ENCODE measurements around the gene BRWD1. TPM values are rescaled to one million over a fixed set of nuclear protein-coding genes. Genes with fewer than 3 reads are reported as not detected.

Gene BRWD1
- total and polyA plus RNA-seq, 2 of the 8 experiments (the other 6 are each of a cell fraction or from before 2014, with no cell fraction given): 9.3 to 45.2 TPM

GRCh38 chr21:39317134-39318090, 4.0 kb upstream of the BRWD1 start:
- no peak for FAIRE-seq
- no peak for TF ChIP-seq HDAC6 (IDR thresholded peaks at IDR 0.05; ENCODE audit: low read depth, low read length)
- no peak for TF ChIP-seq CHD2 (IDR thresholded peaks at IDR 0.05; ENCODE audit: low read length)
- no peak for TF ChIP-seq SRF (IDR thresholded peaks at IDR 0.05; ENCODE audit: low read depth, low read length)
- TF ChIP-seq TAF7 (optimal IDR thresholded peaks at IDR 0.05; ENCODE audit: borderline replicate concordance, low read depth, low read length): no peak
- no peak for TF ChIP-seq EP300 (IDR thresholded peaks at IDR 0.05; ENCODE audit: borderline replicate concordance in 1 of 2, low read depth in 2 of 2, low read length in 2 of 2)
- TF ChIP-seq HDAC2 (IDR thresholded peaks at IDR 0.05; ENCODE audit: borderline replicate concordance in 1 of 2, low read depth in 2 of 2, low read length in 2 of 2): no peak
- no peak for TF ChIP-seq NANOG (IDR thresholded peaks at IDR 0.05; ENCODE audit: insufficient read depth, low read depth, low read length, poor library complexity, severe bottlenecking)
- TF ChIP-seq SUZ12 (IDR thresholded peaks at IDR 0.05; ENCODE audit: low read length): no peak
- no peak for TF ChIP-seq CREB1 (IDR thresholded peaks at IDR 0.05)

More at GRCh38 chr21:39317134-39318090, 4.0 kb upstream of the BRWD1 start:
- Histone ChIP-seq H3K27me3 (replicated peaks in 1 of 4; ENCODE audit: control insufficient read depth in 3 of 4, extremely low read depth in 1 of 4, insufficient read depth in 3 of 4, low read length in 3 of 4) (no peaks in the 10 kb centered on the region), H3K79me2 (ENCODE audit: control insufficient read depth in 1 of 2, insufficient read depth in 2 of 2, low read length in 2 of 2) (no peaks in the 10 kb centered on the region), H4K91ac (replicated peaks; ENCODE audit: insufficient read length, low read length) (no peak overlapping the region), H2BK15ac (ENCODE audit: low read length) (no peak overlapping the region), H2BK5ac (ENCODE audit: low read depth, low read length) (no peak overlapping the region), H2AK5ac (ENCODE audit: low read depth, low read length) (no peak overlapping the region), H3K4me1 (replicated peaks in 1 of 4; ENCODE audit: control insufficient read depth in 3 of 4, insufficient read depth in 4 of 4, low read length in 3 of 4) (peaks cover 4 to 5% (median 4%) of the 10 kb centered on the region in 4 experiments; a peak in 5 of 7 replicates), H3K23ac (ENCODE audit: insufficient read length) (no peak overlapping the region), H4K8ac (ENCODE audit: extremely low read depth, insufficient read depth, low read length) (no peak overlapping the region), H3K9me3 (ENCODE audit: insufficient read depth in 2 of 2, low read depth in 1 of 2, low read length in 1 of 2) (no peaks in the 10 kb centered on the region), H3K27ac (ENCODE audit: low read depth, low read length) (no peak overlapping the region), H2AFZ (ENCODE audit: low read length) (no peak overlapping the region), H3K14ac (ENCODE audit: insufficient read length) (no peak overlapping the region), H3K4me3 (ENCODE audit: extremely low read depth in 1 of 4, insufficient read depth in 2 of 4, low read depth in 3 of 4, low read length in 4 of 4) (no peak overlapping the region), H3K36me3 (ENCODE audit: control insufficient read depth in 2 of 4, insufficient read depth in 4 of 4, low read length in 3 of 4) (no peaks in the 10 kb centered on the region), H3K18ac (ENCODE audit: extremely low read depth, low read length) (no peak overlapping the region), H2BK12ac (ENCODE audit: low read depth, low read length) (no peak overlapping the region), H3K56ac (replicated peaks; ENCODE audit: insufficient read length, low read depth, low read length) (no peak overlapping the region), H4K20me1 (replicated peaks in 1 of 2; ENCODE audit: control insufficient read depth in 1 of 2, insufficient read depth in 2 of 2, low read length in 2 of 2) (no peaks in the 10 kb centered on the region), H3K9ac (replicated peaks in 1 of 4; ENCODE audit: extremely low read depth in 1 of 4, low read depth in 3 of 4, low read length in 3 of 4) (no peak overlapping the region), H3K4me2 (ENCODE audit: insufficient read depth in 1 of 2, low read depth in 2 of 2, low read length in 2 of 2) (no peak overlapping the region), H2BK20ac (ENCODE audit: low read length) (no peak overlapping the region), H2BK120ac (replicated peaks; ENCODE audit: low read depth, low read length) (no peak overlapping the region), H3K4ac (replicated peaks; ENCODE audit: insufficient read length, low read depth, low read length) (no peak overlapping the region), H3K79me1 (ENCODE audit: low read depth, low read length) (no peaks in the 10 kb centered on the region), H3K23me2 (ENCODE audit: low read depth, low read length) (peaks cover 6% of the 10 kb centered on the region), H4K5ac (ENCODE audit: insufficient read length, low read depth, low read length) (no peak overlapping the region)
- CTCF ChIA-PET (ENCODE audit: partially characterized antibody): interaction anchor here (0.6 to 0.7 kb wide), 2 partner anchors 16 to 41 kb away, joined by 3 to 4 read pairs; no protein-coding TSS in a partner anchor
- no peak for DNase-seq (ENCODE audit: low read depth in 1 of 2, low spot score in 2 of 2)
- 73% methylated on average over 11 of the region's 11 CpGs; no CpG with 5 or more reads in 1 of the 2 experiments for WGBS, 2 experiments (ENCODE audit: extremely low coverage in 1 of 2, insufficient coverage in 1 of 2, insufficient read length in 1 of 2, insufficient replicate concordance in 2 of 2, low coverage in 1 of 2, low lambda C conversion rate in 2 of 2, missing lambda C conversion rate in 1 of 2)
- POLR2A ChIA-PET (ENCODE audit: partially characterized antibody): interaction anchor here (1.2 to 8.1 kb wide), 5 partner anchors 9 to 31 kb away, joined by 4 to 89 read pairs (median 12); partner anchors contain the start of gene HMGN1

Data from H1 (cell line).